ENCODE measurements around the gene ZXDC.

DNA sequence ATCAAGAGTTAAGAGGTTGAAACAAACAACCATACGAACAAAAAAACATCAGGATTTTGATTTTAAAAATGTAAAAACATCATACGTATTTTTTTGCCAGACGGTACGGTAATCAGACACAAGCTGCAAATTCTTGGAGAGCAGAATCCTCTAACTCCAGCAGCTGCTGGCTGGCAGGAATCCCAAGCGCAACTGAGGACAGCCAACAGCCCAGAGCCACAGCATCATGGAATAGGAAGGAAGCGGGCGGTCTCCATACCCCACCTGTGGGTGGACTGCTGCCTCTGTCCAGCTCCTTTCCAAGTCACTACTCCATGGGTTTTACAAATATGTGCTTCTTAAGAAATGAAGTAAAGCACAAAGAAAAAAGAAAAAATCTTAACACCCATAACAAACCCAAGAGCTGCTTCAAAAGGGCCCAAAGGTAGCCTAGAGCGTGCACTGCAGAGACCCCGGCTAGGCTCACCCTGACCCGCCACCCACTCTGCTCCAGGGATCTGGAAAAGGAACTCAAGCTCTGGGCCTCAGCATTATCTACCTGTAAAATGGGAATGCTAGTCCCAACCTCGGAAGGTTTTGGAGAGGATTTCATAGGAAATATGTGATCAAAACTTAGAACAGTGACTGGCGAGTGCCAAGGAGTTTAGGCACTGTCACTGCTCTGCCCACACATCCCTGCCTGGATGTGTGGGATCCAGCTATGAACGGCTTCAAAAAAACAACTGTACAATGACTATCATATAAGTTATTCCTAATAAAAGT lies 33.4 kb downstream of the ZXDC start:
- no peak for TF ChIP-seq EZH2 (IDR thresholded peaks at IDR 0.05)
- no peak for TF ChIP-seq POLR2AphosphoS5 (IDR thresholded peaks at IDR 0.05; ENCODE audit: borderline replicate concordance, low read depth, low read length)
- no peak for TF ChIP-seq FOXP2 (optimal IDR thresholded peaks at IDR 0.05; ENCODE audit: control extremely low read depth, extremely low read length, insufficient read depth)

All from SK-N-MC (cell line).